HPDE6-E6E7 (cell line): ENCODE measurements around the gene PCIF1.
"Not testable (repeated sequence)": the region's sequence is repeated elsewhere in the genome, so short reads cannot be mapped to it uniquely, and the experiment has no call there.

ENCODE experiments used
- DNase-seq: peaks from one replicate; pipeline ENCODE4 v3.0.0; 2011; ENCODE audit warnings: missing footprints; ENCODE audit errors: extremely low spot score

PCIF1 gene

DNA sequence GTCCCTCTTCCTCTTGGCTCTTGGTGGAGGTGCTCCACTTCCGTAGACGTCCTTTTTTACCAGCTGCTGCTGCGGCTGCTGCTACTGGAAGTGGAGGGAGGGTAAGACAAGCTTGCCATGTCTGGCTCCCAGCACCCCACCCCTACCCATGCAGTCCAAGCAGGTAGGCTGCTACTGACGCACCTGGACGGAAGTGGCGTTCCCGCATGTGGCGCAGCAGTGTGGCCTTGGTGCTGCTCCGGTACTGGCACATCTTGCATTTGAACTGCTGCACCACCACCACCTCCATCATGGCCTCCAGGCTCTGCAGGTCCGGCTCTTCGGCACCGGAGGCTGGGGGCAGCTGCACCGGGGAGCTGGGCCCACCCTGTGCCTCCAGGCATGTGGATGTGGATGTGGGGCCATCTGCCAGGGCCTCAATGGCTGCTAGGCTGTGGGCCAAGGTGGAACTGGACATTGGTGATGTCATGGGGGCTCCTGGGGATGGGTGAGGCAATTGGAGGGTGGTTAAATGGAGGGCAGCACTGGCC is 33.1 kb downstream of the PCIF1 start:
- no peak for DNase-seq

DNA sequence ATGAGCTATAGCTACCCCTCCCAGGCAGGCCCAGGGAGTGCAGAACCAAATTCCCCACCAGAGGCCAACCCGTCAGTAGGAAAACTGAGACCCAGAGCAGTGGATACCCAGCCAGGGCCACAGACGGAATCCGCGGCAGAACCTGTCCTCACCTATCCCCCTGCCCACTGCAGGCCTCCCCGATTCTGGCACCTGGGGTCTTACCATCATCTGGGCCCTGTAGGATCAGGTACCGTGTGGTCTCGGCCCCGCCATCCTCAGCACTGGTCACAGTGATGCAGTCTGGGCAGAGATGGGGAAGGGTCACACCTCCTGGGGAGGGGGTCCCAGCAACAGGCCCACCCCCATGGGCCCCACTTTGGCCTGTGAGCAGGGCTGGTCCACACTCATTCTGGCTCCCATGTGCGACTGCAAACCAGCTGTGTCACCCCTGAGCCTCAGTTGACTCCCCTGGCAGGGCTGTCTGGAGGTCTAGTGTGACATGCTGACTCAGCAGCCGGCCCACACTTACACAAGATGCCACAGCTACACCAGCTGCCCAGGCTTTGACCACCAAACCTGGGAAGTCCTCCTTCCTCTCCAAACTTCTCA is 33.7 kb downstream of the PCIF1 start:
- no peak for DNase-seq

DNA sequence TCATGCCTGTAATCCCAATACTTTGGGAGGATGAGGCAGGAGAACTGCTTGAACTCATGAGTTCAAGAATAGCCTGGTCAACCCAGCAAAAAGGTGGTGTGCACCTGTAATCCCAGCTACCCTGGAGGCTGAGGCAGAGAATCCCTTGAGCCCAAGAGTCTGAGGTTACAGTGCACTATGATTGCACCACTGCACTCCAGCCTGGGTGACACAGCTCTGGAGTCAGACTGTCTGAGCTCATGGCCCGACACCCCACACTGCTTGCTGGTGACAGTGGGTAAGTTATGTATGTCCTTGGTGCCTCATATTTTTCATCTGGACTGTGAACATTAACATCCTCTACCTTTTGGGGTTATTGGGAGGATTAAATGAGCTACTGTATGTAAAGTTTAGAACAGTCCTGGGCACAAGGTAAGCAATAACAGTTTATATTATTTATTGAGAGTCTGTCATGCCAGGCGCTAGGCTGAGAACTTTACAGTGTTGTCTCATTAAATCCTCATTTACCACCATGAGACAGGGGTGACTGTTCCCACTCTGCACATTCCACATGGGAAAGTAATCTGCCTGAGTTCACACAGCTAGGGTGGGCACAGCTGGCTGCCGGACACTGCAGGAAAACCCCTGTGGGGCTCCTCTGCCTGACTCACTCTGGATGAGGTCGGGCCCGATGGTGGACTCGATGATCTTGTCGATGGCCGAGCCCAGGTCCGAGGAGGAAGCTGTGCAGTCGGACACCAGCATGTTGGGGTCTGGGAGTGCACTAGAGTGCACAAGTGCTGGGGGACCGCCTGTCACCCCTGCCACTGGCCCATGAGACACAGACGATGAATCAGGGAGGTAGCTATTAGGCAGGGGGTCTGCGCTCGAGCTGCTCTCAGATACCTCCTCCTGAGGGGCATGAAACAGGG is 34.6 kb downstream of the PCIF1 start:
- DNase-seq, result no peak

- DNase-seq, result peak; percentile 79
Observed at GRCh38 chr20:45969712-45970634, 35.5 kb downstream of the PCIF1 start.

- DNase-seq, result peak; percentile 38
Observed at GRCh38 chr20:45970646-45971424, 36.4 kb downstream of the PCIF1 start.

- no peak for DNase-seq
Observed at GRCh38 chr20:45971425-45971674, 36.9 kb downstream of the PCIF1 start.

- peak; percentile 100 for DNase-seq
Observed at GRCh38 chr20:45971675-45972499, 37.4 kb downstream of the PCIF1 start, which contains the start of gene ZNF335. ZNF335 (minus strand) TSS chr20:45972203; CDS start chr20:45971410, 793 bp downstream.

DNA sequence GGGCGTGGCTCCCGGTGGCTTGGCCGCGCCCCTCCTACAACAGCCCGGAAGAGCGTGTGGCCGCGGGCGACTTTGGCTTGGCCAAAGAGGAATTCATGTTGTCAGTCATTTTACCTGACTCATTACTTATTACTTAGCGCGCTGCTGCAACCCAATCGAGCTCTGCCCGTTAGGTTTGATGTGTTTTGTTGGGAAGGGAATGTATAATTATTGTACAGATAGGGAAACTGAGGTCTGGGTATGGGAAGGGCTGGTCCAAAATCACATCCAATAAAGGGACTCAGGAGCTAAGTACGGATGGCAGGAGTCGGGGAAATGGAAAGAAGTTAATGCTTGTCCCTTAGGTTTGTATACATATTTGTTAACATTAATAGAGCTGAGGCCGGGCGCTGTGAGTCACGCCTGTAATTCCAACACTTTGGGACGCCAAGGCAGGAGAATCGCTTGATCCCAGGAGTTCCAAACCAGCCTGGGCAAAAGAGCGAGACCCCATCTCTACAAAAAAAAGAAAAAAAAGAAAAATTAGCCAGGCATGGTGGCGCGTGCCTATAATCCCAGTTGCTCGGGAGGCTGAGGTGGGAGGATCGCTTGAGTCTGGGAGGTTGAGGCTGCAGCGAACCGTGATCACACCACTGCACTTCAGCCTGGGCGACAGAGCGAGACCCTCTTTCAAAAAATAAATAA is 38.2 kb downstream of the PCIF1 start:
- peak; percentile 100 for DNase-seq

DNA sequence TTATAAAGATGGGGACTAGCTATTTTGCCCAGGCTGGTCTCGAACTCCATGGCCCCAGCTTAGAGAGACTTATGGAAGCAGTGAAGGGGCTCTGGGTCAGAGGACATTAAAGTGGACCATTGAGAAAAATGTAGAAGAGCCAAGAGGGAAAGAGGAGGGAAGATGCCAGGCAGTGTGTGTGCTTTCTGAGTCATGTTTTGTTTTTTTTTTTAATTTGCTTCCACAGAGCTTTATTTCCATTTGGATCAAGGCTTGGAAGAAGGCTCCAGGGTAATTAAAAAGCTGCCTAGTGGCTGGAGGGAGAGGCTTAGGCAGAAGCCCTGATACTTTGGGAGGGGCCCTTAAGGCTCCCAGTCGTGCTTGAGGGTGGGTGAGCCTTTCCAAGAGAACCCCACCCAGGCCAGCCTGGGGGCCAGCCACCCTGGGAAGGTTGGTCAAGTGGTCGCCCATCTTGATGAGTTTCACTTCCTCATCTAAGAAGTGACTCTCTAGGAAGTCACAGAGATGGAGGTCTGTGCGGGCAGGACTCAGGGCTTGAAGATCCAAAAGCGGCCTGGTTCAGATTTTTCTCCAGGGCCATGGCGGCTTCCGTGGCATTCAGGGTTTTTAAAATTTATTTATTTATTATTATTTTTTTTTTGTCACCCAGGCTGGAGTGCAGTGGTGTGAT is 40.5 kb downstream of the PCIF1 start:
- no peak for DNase-seq

- DNase-seq, result no peak
Observed at GRCh38 chr20:45975686-45976085, 41.2 kb downstream of the PCIF1 start.

DNA sequence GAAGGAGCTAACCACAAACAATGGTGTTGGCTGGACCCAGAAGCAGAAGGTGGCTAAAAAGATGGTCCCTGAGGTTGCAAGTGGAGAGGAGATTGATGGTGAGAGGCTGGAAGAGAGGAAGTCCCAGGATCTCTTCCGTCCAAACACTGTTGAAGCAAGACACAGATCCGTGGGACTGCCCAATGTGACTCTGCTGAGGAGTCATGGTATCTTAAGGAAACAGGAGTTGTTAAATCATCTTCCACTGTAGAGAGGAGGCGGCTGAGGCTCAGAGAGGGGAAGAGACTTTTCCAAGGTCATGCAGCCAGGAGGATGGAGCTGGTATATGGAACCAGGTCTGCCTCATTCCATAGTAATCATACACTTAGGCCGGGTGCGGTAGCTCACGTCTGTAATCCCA is 41.6 kb downstream of the PCIF1 start:
- no peak for DNase-seq

- DNase-seq, result no peak
Observed at GRCh38 chr20:45981261-45981660, 46.8 kb downstream of the PCIF1 start.

- no peak for DNase-seq
Observed at GRCh38 chr20:45983279-45983743, 48.8 kb downstream of the PCIF1 start.

- DNase-seq, result no peak
Observed at GRCh38 chr20:45985573-45985972, 51.1 kb downstream of the PCIF1 start.

DNA sequence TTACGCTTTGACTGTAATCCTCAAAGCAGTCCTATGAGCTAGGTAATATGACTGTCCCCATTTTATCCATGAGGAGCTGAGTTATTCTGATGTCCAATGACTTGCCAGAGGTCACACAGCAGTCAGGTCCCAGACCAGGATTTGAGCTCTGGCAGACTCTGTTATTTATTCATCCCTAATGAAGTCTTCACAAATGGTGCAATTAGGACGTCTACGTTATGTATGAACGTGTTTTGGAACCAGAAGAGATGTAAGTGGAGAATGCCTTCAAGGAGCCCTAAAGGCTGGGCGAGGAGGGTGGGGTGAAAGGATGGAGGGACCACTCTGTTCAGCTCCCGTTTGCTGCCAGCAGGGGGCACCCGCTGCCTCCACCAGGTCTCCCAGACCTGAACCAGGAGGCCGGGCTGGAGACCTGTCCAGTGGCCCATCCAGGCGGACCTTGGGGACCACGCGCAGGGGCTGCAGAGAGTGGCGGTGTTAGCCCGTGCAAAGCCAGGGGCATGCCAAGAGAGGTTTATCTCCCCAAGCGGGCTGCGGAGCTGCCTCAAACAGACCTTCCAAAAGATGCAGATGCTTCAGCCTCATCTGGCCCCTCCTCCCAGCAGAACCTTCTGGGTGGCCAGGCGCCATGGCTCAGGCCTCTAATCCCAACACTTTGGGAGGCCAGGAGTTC is 52.8 kb downstream of the PCIF1 start:
- DNase-seq, result peak; percentile 93

GRCh38 chr20:45988830-45989229 is 54.3 kb downstream of the PCIF1 start:
- not testable (repeated sequence) for DNase-seq

- DNase-seq, result no peak
Observed at GRCh38 chr20:45991616-45992015, 57.1 kb downstream of the PCIF1 start.

GRCh38 chr20:45993197-45993951 is 58.9 kb downstream of the PCIF1 start:
- peak; percentile 100 for DNase-seq
